ENCODE data around the gene FAM156A.
A peak's percentile ranks its signal among the peaks of the same experiment; 100 is the strongest.
"Not testable (repeated sequence)": the region's sequence is repeated elsewhere in the genome, so short reads cannot be mapped to it uniquely, and the experiment has no call there.

The FAM156A gene

GRCh38 chrX:52958113-52958959 is at the start of gene FAM156A:
Gene FAM156A, minus strand, starts transcription at chrX:52958518. Its CDS starts 9,930 bp downstream, at chrX:52948588.
- DNase-seq = not testable (repeated sequence)

GRCh38 chrX:53005327-53005726 is 47.0 kb upstream of the FAM156A start:
- DNase-seq = no peak

GRCh38 chrX:53004811-53005210 is 46.5 kb upstream of the FAM156A start:
- DNase-seq = no peak

- no peak for DNase-seq
These were observed 45.7 kb upstream of the FAM156A start for GRCh38 chrX:53004038-53004437.

- DNase-seq = no peak
These were observed 44.8 kb upstream of the FAM156A start for GRCh38 chrX:53003111-53003510.

GRCh38 chrX:53001958-53002357 is 43.6 kb upstream of the FAM156A start:
- DNase-seq = no peak

GRCh38 chrX:53000447-53001135 is 42.3 kb upstream of the FAM156A start:
- DNase-seq = no peak

- no peak for DNase-seq
These were observed 37.6 kb upstream of the FAM156A start for GRCh38 chrX:52995987-52996331.

- peak; percentile 88 to 91 for DNase-seq
These were observed 37.0 kb upstream of the FAM156A start for GRCh38 chrX:52995135-52995986.

GRCh38 chrX:52990848-52991247 is 32.5 kb upstream of the FAM156A start:
- no peak for DNase-seq

GRCh38 chrX:52990011-52990631 is 31.8 kb upstream of the FAM156A start:
- peak; percentile 63 to 74 for DNase-seq

GRCh38 chrX:52988985-52989917 is 30.9 kb upstream of the FAM156A start:
- DNase-seq = no peak

- DNase-seq = no peak
These were observed 25.1 kb upstream of the FAM156A start for GRCh38 chrX:52983321-52984000.

- no peak for DNase-seq
These were observed 21.7 kb upstream of the FAM156A start for GRCh38 chrX:52979993-52980392.

- no peak for DNase-seq
These were observed 21.2 kb upstream of the FAM156A start for GRCh38 chrX:52979568-52979967.

- no peak for DNase-seq
These were observed 19.6 kb upstream of the FAM156A start for GRCh38 chrX:52977953-52978352.

GRCh38 chrX:52975576-52975975 is 17.3 kb upstream of the FAM156A start:
- DNase-seq = not testable (repeated sequence)

GRCh38 chrX:52974336-52974992 is 16.1 kb upstream of the FAM156A start:
- DNase-seq = not testable (repeated sequence)

- not testable (repeated sequence) for DNase-seq
These were observed 9.6 kb upstream of the FAM156A start for GRCh38 chrX:52967922-52968321.

GRCh38 chrX:52966993-52967738 is 8.8 kb upstream of the FAM156A start:
- not testable (repeated sequence) for DNase-seq
